Left lung (tissue), 10 donors: ENCODE results near the gene CDH22. TPM values are rescaled to one million over a fixed set of nuclear protein-coding genes. Genes with fewer than 3 reads are reported as not detected.

ENCODE experiments used
- ATAC-seq: fragments of 200-7000 bp; cut with Tn5 transposase; one replicate; pipeline ENCODE4 v1.9.1; 2020; ENCODE audit warnings: moderate library complexity
- DNase-seq, 4 donors: peaks; one replicate each; pipeline ENCODE4 v3.0.0-alpha.2; 2013 to 2020
- H3K27ac ChIP-seq, 2 donors: fragments of 200-600 bp; sonication (generic) in 1 of 2; one replicate each; pipeline versions ENCODE4 v1.5.0 to v1.8.0; 2020 to 2021
- H3K27me3 ChIP-seq, 2 donors: fragments of 200-600 bp; sonication (generic) in 1 of 2; one replicate each; pipeline versions ENCODE4 v1.5.0 to v1.8.0; 2020 to 2021
- H3K36me3 ChIP-seq, 2 donors: fragments of 200-600 bp; sonication (generic) in 1 of 2; one replicate each; pipeline versions ENCODE4 v1.5.0 to v1.8.0; 2020 to 2021
- H3K4me1 ChIP-seq, 2 donors: fragments of 200-600 bp; one replicate each; pipeline ENCODE4 v1.8.0; 2021
- H3K4me3 ChIP-seq, 2 donors: fragments of 200-600 bp; sonication (generic) in 1 of 2; one replicate each; pipeline versions ENCODE4 v1.5.0 to v1.8.0; 2020 to 2021; ENCODE audit warnings: mild to moderate bottlenecking in 1 of 2
- H3K9me3 ChIP-seq, 2 donors: fragments of 200-600 bp; sonication (generic) in 1 of 2; one replicate each; pipeline versions ENCODE4 v1.5.0 to v1.8.0; 2020 to 2021
- intact Hi-C, 2 donors: fragments of 100-400 bp; cut with DNase I; formaldehyde crosslinking; loops; one replicate each; pipeline versions ENCODE4 v1.11.2 to v1.14.2; 2022
- polyA plus RNA-seq, 6 donors: library from polyadenylated mRNA; unstranded; fragments of 120-200 nt; gene quantifications; one replicate each; pipeline ENCODE4 v1.2.1, GENCODE V29; 2013; ENCODE audit not compliant: insufficient read length in 6 of 6
- total RNA-seq, 2 donors: library from RNA; stranded (reverse); fragmentation: NEBNext Ultra II Directional; extraction: Animal tissue kit (Norgen Biotek cat#: 25700); gene quantifications; one replicate each; pipeline ENCODE4 v1.2.1, GENCODE V29; 2021
- TF ChIP-seq, protein P1 (sequence below), 2 donors: fragments of 200-600 bp; sonication (generic) in 1 of 2; IDR thresholded peaks; one replicate each; pipeline versions ENCODE4 v1.5.0 to v1.8.0; 2021; ENCODE audit warnings: antibody characterized with exemption in 2 of 2
- donor health status: DM: no; HTN: yes; CAD: no.
- donor health status: DM: no; HTN: no; CAD: no.

The CDH22 gene
- total and polyA plus RNA-seq, 8 donors = 0.06 to 0.26 (median 0.08) TPM; not detected in 2

DNA sequence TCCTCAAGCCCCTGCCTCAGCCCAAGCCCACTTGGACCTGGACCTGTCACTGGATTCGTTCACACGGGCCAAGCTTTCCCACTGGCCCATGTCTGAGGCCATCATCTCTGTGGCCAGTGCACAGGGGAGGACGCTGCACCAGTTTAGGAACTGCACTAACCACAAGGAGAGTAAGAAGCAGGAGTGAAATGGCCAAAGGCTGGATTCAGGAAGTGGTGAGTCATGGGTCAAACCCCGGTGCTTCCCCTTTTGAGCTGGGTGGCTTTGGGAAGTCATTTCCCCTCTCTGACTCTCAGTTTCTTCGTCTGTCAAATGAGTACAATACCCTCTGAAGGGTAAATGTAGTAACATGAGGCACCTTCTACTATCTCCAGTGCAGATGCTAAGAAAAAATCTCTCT lies 102.3 kb downstream of the CDH22 start:
- Histone ChIP-seq H3K9me3 (no peaks in the 10 kb centered on the region), H3K36me3 (no peaks in the 10 kb centered on the region), H3K27me3 (peaks cover 19 to 79% of the 10 kb centered on the region in 2 donors), H3K4me1 (peaks cover 0 to 55% of the 10 kb centered on the region in 2 donors), H3K27ac (peak overlapping the region in 1 of 2 donors; percentile 45), H3K4me3 (no peak overlapping the region)
- intact Hi-C loops = no loop called here
- DNase-seq = peak in 2 of 4 donors; percentile 4 to 74
- TF ChIP-seq, protein P1, sequence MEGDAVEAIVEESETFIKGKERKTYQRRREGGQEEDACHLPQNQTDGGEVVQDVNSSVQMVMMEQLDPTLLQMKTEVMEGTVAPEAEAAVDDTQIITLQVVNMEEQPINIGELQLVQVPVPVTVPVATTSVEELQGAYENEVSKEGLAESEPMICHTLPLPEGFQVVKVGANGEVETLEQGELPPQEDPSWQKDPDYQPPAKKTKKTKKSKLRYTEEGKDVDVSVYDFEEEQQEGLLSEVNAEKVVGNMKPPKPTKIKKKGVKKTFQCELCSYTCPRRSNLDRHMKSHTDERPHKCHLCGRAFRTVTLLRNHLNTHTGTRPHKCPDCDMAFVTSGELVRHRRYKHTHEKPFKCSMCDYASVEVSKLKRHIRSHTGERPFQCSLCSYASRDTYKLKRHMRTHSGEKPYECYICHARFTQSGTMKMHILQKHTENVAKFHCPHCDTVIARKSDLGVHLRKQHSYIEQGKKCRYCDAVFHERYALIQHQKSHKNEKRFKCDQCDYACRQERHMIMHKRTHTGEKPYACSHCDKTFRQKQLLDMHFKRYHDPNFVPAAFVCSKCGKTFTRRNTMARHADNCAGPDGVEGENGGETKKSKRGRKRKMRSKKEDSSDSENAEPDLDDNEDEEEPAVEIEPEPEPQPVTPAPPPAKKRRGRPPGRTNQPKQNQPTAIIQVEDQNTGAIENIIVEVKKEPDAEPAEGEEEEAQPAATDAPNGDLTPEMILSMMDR (IDR thresholded peaks at IDR 0.05) = no peak
- ATAC-seq = peak; percentile 87

GRCh38 chr20:46205349-46205748 lies 102.9 kb downstream of the CDH22 start:
- TF ChIP-seq, protein P1 (IDR thresholded peaks at IDR 0.05) = no peak
- ATAC-seq = peak; percentile 33
- no peak for DNase-seq
- Histone ChIP-seq H3K36me3 (no peaks in the 10 kb centered on the region), H3K27ac (peak overlapping the region in 1 of 2 donors; percentile 45), H3K4me3 (no peak overlapping the region), H3K9me3 (no peaks in the 10 kb centered on the region), H3K27me3 (peaks cover 20 to 79% of the 10 kb centered on the region in 2 donors), H3K4me1 (peaks cover 0 to 55% of the 10 kb centered on the region in 2 donors)
- intact Hi-C loops = no loop called here

- no peaks in the 10 kb centered on the region for H3K9me3 ChIP-seq
- H3K36me3 ChIP-seq = no peaks in the 10 kb centered on the region
- H3K4me3 ChIP-seq = no peak overlapping the region
- peaks cover 19 to 79% of the 10 kb centered on the region in 2 donors for H3K27me3 ChIP-seq
- H3K27ac ChIP-seq = no peak overlapping the region
- intact Hi-C loops = no loop called here
- ATAC-seq (no peak), DNase-seq (no peak)
- peaks cover 0 to 55% of the 10 kb centered on the region in 2 donors for H3K4me1 ChIP-seq
- TF ChIP-seq, protein P1 (IDR thresholded peaks at IDR 0.05) = no peak
Observed at GRCh38 chr20:46204594-46205186, 103.6 kb downstream of the CDH22 start.

GRCh38 chr20:46203510-46203837 lies 104.8 kb downstream of the CDH22 start:
- H3K4me1 ChIP-seq = peaks cover 0 to 55% of the 10 kb centered on the region in 2 donors
- H3K9me3 ChIP-seq = no peaks in the 10 kb centered on the region
- H3K4me3 ChIP-seq = no peak overlapping the region
- H3K36me3 ChIP-seq = no peaks in the 10 kb centered on the region
- intact Hi-C loops = no loop called here
- peaks cover 25 to 82% of the 10 kb centered on the region in 2 donors for H3K27me3 ChIP-seq
- TF ChIP-seq, protein P1 (IDR thresholded peaks at IDR 0.05) = no peak
- H3K27ac ChIP-seq = no peak overlapping the region
- DNase-seq (no peak), ATAC-seq (no peak)

DNA sequence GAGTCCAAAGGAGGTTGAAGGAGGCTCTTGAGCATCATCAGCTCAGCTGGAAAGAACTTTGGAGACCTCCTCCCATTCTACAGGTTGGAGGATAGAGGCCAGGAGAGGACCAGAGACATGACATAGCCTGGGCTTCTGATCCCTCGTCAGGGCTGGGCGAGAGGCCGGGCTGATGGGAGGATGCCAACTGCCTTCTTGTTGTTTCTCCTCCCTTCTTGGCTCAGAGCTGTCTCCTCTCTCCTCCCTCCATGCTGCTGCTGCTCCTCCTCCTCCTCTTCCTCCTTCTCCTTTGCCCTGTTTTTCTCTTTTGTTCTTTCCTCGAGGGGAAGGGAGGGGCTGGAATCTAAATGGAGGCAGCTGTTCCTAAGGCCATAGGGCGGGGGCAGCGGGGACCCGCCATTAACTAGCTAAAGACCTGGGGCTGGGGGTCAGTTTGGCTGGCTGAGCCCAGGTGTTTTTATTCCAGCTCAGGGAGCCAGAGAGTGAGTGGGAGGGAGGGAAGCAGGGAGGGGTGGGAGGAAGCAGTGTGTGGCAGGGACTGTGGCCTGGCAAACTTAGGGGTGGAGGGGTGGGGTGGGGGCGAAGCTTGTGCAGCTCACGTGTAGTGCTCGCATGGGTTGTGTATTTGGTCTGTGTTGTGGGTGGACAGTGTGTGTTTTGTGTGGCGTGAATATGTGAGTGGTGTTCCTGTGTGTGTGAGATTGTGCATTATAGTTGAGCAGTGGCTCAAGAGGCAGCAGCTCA lies 105.4 kb downstream of the CDH22 start:
- H3K4me3 ChIP-seq = no peak overlapping the region
- H3K27me3 ChIP-seq = peaks cover 25 to 81% of the 10 kb centered on the region in 2 donors
- no peaks in the 10 kb centered on the region for H3K36me3 ChIP-seq
- ATAC-seq (no peak), DNase-seq (peak in 1 of 4 donors; percentile 4)
- intact Hi-C loops = no loop called here
- TF ChIP-seq, protein P1 (IDR thresholded peaks at IDR 0.05) = no peak
- H3K4me1 ChIP-seq = peaks cover 0 to 50% of the 10 kb centered on the region in 2 donors
- H3K9me3 ChIP-seq = no peaks in the 10 kb centered on the region
- H3K27ac ChIP-seq = no peak overlapping the region
